ENCODE data around the gene NAA20. TPM values are rescaled to one million over a fixed set of nuclear protein-coding genes. Genes with fewer than 3 reads are reported as not detected.
A peak's percentile ranks its signal among the peaks of the same experiment; 100 is the strongest.

Gene NAA20
- total RNA-seq, 1 donor from 2014 or later = 46.2 TPM

DNA sequence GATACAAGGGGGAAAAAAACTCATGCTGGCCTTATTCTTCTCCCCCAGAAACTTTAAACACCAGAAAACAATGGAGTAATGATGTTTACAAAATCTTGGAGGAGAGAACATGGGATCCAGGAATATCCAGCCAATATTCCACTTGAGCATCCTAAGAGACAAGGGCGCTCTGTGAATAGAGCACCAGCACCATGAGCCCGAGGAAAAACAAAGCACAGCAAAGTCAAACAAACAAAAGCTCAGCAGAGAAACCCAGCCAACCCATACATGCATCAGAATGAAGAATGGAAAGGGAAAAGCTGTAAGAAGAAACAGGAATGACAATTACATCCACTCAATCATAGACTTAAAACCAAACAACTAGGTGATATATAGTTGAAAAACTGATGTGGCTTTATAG lies 4.6 kb upstream of the NAA20 start:
- H3K27ac Mint-ChIP-seq (ENCODE audit: unreplicated experiment) = peak overlapping the region; percentile 3
- H3K9me3 Mint-ChIP-seq (ENCODE audit: low read depth) = no peaks in the 10 kb centered on the region
- peaks cover 17% of the 10 kb centered on the region for H3K4me1 Mint-ChIP-seq (ENCODE audit: low read depth)
- H3K36me3 Mint-ChIP-seq (ENCODE audit: low read depth) = no peaks in the 10 kb centered on the region
- TF ChIP-seq, protein P1, sequence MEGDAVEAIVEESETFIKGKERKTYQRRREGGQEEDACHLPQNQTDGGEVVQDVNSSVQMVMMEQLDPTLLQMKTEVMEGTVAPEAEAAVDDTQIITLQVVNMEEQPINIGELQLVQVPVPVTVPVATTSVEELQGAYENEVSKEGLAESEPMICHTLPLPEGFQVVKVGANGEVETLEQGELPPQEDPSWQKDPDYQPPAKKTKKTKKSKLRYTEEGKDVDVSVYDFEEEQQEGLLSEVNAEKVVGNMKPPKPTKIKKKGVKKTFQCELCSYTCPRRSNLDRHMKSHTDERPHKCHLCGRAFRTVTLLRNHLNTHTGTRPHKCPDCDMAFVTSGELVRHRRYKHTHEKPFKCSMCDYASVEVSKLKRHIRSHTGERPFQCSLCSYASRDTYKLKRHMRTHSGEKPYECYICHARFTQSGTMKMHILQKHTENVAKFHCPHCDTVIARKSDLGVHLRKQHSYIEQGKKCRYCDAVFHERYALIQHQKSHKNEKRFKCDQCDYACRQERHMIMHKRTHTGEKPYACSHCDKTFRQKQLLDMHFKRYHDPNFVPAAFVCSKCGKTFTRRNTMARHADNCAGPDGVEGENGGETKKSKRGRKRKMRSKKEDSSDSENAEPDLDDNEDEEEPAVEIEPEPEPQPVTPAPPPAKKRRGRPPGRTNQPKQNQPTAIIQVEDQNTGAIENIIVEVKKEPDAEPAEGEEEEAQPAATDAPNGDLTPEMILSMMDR (IDR thresholded peaks at IDR 0.05) = no peak
- no peak overlapping the region for H3K4me3 Mint-ChIP-seq (ENCODE audit: unreplicated experiment)
- no peaks in the 10 kb centered on the region for H3K27me3 Mint-ChIP-seq (ENCODE audit: low read depth)
- no peak for DNase-seq (ENCODE audit: low spot score)

DNA sequence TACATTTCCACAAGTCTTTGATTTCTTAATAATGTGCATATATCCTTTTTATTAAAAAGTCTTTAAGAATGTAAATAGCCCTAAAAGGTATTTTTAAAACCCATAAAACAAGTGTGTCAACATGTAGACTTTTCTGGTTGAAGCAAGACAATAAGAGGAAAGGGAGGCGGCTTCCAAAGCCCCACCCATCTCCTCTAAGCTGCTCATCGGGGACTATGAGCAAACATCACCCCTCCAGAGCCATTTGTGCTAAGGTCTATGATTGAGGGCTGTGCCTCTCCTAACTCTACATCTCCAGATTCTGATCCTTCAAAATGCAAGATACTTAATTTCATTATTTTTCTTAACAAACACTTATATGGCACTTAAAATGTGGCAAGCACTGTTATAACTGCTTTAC lies 2.5 kb upstream of the NAA20 start:
- no peak overlapping the region for H3K27ac Mint-ChIP-seq (ENCODE audit: unreplicated experiment)

DNA sequence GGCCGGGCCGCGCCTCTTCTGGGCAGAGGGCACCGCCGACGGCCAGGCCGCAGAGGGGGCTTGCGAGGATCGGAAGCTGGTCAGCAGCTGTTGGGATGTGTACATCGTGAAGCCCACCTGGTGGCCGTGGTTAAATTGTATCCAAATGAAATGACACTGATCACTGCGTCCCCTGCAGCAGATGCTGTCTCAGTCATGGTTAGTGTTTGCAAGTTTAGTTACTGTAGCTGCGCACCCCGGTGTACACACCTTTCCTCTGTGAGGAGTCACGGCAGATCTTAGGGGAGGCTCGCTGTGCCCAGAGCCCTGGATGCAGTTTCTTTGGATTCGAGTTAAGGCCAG lies 653 bp downstream of the NAA20 start:
- TF ChIP-seq, protein P1 (IDR thresholded peaks at IDR 0.05) = no peak
- Mint-ChIP-seq H3K36me3 (ENCODE audit: low read depth) (no peaks in the 10 kb centered on the region), H3K4me3 (ENCODE audit: unreplicated experiment) (peak overlapping the region; percentile 88), H3K4me1 (ENCODE audit: low read depth) (peaks cover 41% of the 10 kb centered on the region), H3K27ac (ENCODE audit: unreplicated experiment) (peak overlapping the region; percentile 41), H3K27me3 (ENCODE audit: low read depth) (no peaks in the 10 kb centered on the region), H3K9me3 (ENCODE audit: low read depth) (no peaks in the 10 kb centered on the region)
- DNase-seq (ENCODE audit: low spot score) = no peak

More for the DNA sequence above, 2.5 kb upstream of the NAA20 start:
- no peak overlapping the region for H3K4me3 Mint-ChIP-seq (ENCODE audit: unreplicated experiment)
- peaks cover 38% of the 10 kb centered on the region for H3K4me1 Mint-ChIP-seq (ENCODE audit: low read depth)
- no peaks in the 10 kb centered on the region for H3K27me3 Mint-ChIP-seq (ENCODE audit: low read depth)
- no peaks in the 10 kb centered on the region for H3K9me3 Mint-ChIP-seq (ENCODE audit: low read depth)
- DNase-seq (ENCODE audit: low spot score) = no peak
- TF ChIP-seq, protein P1 (IDR thresholded peaks at IDR 0.05) = no peak
- H3K36me3 Mint-ChIP-seq (ENCODE audit: low read depth) = no peaks in the 10 kb centered on the region

DNA sequence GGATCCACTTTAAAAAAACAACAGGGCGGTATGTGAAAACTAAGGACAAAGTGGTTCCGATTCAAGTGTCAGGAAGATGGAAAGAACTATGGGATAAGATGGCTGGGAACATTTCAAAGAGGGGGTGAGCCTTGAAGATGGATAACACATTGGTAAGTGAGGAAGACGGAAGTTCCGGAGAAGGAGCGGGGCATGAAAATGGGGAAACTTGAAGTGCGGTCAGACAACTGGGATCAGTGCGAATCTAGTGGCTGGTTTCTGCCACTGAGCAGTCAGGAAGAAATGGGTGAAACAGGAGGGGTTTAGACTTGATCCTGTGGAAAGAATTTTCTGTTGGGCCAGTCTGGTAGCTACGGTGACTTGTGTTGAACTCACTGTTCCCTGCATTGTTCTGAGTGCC lies 1.2 kb downstream of the NAA20 start:
- H3K27ac Mint-ChIP-seq (ENCODE audit: unreplicated experiment) = peak overlapping the region; percentile 17
- H3K27me3 Mint-ChIP-seq (ENCODE audit: low read depth) = no peaks in the 10 kb centered on the region
- TF ChIP-seq, protein P1 (IDR thresholded peaks at IDR 0.05) = no peak
- H3K4me3 Mint-ChIP-seq (ENCODE audit: unreplicated experiment) = peak overlapping the region; percentile 88
- H3K9me3 Mint-ChIP-seq (ENCODE audit: low read depth) = no peaks in the 10 kb centered on the region
- DNase-seq (ENCODE audit: low spot score) = no peak
- no peaks in the 10 kb centered on the region for H3K36me3 Mint-ChIP-seq (ENCODE audit: low read depth)
- peaks cover 41% of the 10 kb centered on the region for H3K4me1 Mint-ChIP-seq (ENCODE audit: low read depth)

DNA sequence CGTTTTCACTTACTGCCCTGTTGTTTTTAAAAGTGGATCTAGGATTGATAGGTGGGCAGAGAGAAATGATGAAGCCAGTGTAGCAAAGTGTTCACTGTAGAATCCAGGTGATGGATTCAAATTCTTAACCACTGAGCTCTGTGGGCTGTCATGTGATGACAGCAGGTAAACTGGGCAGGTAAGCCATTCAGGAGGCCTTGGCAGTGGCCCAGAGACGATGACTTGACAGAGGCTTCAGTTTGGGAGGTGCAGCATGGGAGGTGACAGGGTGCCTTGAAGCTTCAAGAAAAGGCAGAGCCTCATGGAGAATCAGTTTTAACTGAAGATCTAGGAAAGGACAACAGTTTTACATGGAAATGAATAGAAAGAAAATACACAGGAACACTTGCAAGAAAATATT lies 2.0 kb downstream of the NAA20 start:
- no peaks in the 10 kb centered on the region for H3K27me3 Mint-ChIP-seq (ENCODE audit: low read depth)
- no peaks in the 10 kb centered on the region for H3K9me3 Mint-ChIP-seq (ENCODE audit: low read depth)
- H3K4me3 Mint-ChIP-seq (ENCODE audit: unreplicated experiment) = peak overlapping the region; percentile 22
- peaks cover 44% of the 10 kb centered on the region for H3K4me1 Mint-ChIP-seq (ENCODE audit: low read depth)
- H3K27ac Mint-ChIP-seq (ENCODE audit: unreplicated experiment) = peak overlapping the region; percentile 57
- H3K36me3 Mint-ChIP-seq (ENCODE audit: low read depth) = no peaks in the 10 kb centered on the region
- TF ChIP-seq, protein P1 (IDR thresholded peaks at IDR 0.05) = no peak
- no peak for DNase-seq (ENCODE audit: low spot score)
